Measurements from ENCODE around the gene SPAG16. TPM values are rescaled to one million over a fixed set of nuclear protein-coding genes. Genes with fewer than 3 reads are reported as not detected.

Gene SPAG16
- total and polyA plus RNA-seq, 2 of the 13 experiments (the other 11 are each of a cell fraction or from before 2014, with no cell fraction given), result 9.6 to 26.5 TPM

DNA sequence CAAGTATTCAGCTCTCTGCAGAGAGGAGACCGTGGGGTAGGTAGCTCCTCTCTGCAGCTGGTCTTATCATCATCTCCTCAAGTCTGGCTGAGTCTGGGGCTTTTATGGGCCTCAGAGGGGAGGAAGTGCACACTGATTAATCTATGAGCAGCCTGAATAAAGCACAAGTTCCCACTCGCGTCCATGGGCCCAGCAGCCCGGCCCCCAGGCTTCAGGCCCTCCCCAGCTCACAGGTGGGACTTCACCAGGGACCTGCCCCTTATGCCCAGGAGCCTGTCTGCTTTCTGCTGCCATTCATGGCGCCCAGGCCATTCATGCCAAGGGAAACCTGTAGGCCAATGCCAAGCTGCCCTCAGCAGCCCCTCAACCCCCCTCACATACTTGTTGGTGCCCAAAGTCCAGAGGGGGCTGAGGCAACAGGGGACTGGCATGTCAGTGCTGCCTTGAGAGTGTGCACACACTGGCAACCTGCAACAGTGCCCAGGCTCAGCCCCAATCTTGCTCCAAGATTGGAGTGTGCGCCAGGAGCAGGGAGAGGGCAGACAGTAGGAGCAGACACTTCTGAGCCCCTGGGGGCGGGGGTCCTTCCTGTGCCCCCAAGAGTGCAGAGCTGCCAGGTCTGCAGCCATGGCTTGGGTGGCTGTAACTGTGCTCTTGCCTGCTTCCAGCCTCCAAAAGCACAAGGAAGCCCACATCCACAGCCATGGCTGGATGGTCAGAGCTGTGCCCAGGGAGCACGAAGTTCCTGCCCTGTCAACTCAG lies 751.0 kb downstream of the SPAG16 start:
- WGBS (ENCODE audit: low lambda C conversion rate), result 15% methylated on average over 5 of the region's 8 CpGs
- no TSS peak for BruUV-seq (replicated peaks)
- intact Hi-C loops (cut with micrococcal nuclease; ENCODE audit: unreplicated experiment), result no loop called here
- H3K4me1 ChIP-seq (ENCODE audit: insufficient read depth, low read length), result no peaks in the 10 kb centered on the region
- no peak for FAIRE-seq
- peaks cover 15% of the 10 kb centered on the region for H3K9me3 ChIP-seq (ENCODE audit: low read length)
- DNase-seq (ENCODE audit: low spot score), result no peak
- ChIA-PET POLR2A (no interaction called here), CTCF (ENCODE audit: low intra/inter-chr PET ratio, low total read pairs) (no interaction called here)
- H3K4me2 ChIP-seq (ENCODE audit: low read depth, low read length), result no peak overlapping the region
- no peaks in the 10 kb centered on the region for H3K36me3 ChIP-seq (replicated peaks in 1 of 2; ENCODE audit: control insufficient read depth in 1 of 2, insufficient read depth in 2 of 2, low read length in 2 of 2)
- TF ChIP-seq KLF11 (CRISPR knock-in tag; IDR thresholded peaks at IDR 0.05) (no peak), TOE1 (CRISPR knock-in tag; IDR thresholded peaks at IDR 0.05) (no peak)
- ATAC-seq, result no peak; the same call in 1 of the 3 replicates
- H3K9ac ChIP-seq (ENCODE audit: insufficient read depth, low read depth, low read length), result no peak overlapping the region
- no peaks in the 10 kb centered on the region for H3K27me3 ChIP-seq (ENCODE audit: control insufficient read depth in 1 of 2, insufficient read depth in 2 of 2, low read length in 2 of 2)
- H3K27ac ChIP-seq (ENCODE audit: extremely low read length, insufficient read depth, low read length), result no peak overlapping the region
- no peak overlapping the region for H3K4me3 ChIP-seq (replicated peaks in 1 of 3; ENCODE audit: insufficient read depth in 1 of 3, low read depth in 2 of 3, low read length in 3 of 3)
- H4K20me1 ChIP-seq (ENCODE audit: insufficient read depth, low read length), result no peaks in the 10 kb centered on the region
- in situ Hi-C loops (cut with HindIII; ENCODE audit: extremely low pct_ligation_motif_present, low pct_unique_long_range_greater_than_20kb), result no loop called here
- no peaks in the 10 kb centered on the region for H3K79me2 ChIP-seq (ENCODE audit: insufficient read depth, low read length)
- H2AFZ ChIP-seq (ENCODE audit: low read length), result no peak overlapping the region

DNA sequence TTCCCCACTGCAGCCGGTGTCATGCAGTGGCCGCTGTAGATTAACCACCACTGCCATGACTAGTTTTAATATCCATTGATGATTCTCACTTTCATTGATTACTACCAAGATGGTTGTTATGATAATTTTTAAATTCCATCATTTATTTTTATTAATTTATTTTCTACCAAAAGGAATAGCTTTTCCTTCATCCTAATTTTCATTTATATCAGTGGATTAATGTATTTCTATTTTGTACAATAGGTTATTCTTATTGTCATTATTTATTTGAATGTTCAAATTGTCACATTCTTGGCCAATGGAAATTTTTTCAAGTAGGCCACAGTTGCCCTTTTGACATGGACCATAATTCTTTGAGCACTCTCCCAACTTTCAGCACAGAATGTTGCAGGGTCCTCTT lies 751.7 kb downstream of the SPAG16 start:
- DNase-seq (ENCODE audit: low spot score) (no peak), FAIRE-seq (no peak), ATAC-seq (no peak)
- Histone ChIP-seq H3K9ac (ENCODE audit: insufficient read depth, low read depth, low read length) (no peak overlapping the region), H2AFZ (ENCODE audit: low read length) (no peak overlapping the region), H3K4me1 (ENCODE audit: insufficient read depth, low read length) (no peaks in the 10 kb centered on the region), H3K27me3 (ENCODE audit: control insufficient read depth in 1 of 2, insufficient read depth in 2 of 2, low read length in 2 of 2) (no peaks in the 10 kb centered on the region), H3K79me2 (ENCODE audit: insufficient read depth, low read length) (no peaks in the 10 kb centered on the region), H3K4me3 (replicated peaks in 1 of 3; ENCODE audit: insufficient read depth in 1 of 3, low read depth in 2 of 3, low read length in 3 of 3) (no peak overlapping the region), H3K36me3 (replicated peaks in 1 of 2; ENCODE audit: control insufficient read depth in 1 of 2, insufficient read depth in 2 of 2, low read length in 2 of 2) (no peaks in the 10 kb centered on the region), H3K27ac (ENCODE audit: extremely low read length, insufficient read depth, low read length) (no peak overlapping the region), H3K4me2 (ENCODE audit: low read depth, low read length) (no peak overlapping the region), H3K9me3 (ENCODE audit: low read length) (peaks cover 19% of the 10 kb centered on the region), H4K20me1 (ENCODE audit: insufficient read depth, low read length) (no peaks in the 10 kb centered on the region)
- BruUV-seq (replicated peaks), result no TSS peak
- 58% methylated on average over 2 of the region's 2 CpGs for WGBS (ENCODE audit: low lambda C conversion rate)
- CTCF ChIA-PET (ENCODE audit: low intra/inter-chr PET ratio, low total read pairs), result no interaction called here
- intact Hi-C loops (cut with micrococcal nuclease; ENCODE audit: unreplicated experiment), result no loop called here
- in situ Hi-C loops (cut with HindIII; ENCODE audit: extremely low pct_ligation_motif_present, low pct_unique_long_range_greater_than_20kb), result no loop called here
- POLR2A ChIA-PET, result no interaction called here
- TF ChIP-seq SMAD3 (CRISPR knock-in tag; IDR thresholded peaks at IDR 0.05) (no peak), ZKSCAN1 (IDR thresholded peaks at IDR 0.05; ENCODE audit: low read length) (no peak), ZNF720 (CRISPR knock-in tag; IDR thresholded peaks at IDR 0.05) (no peak), PHB2 (IDR thresholded peaks at IDR 0.05; ENCODE audit: partially characterized antibody) (no peak), HNF1A (IDR thresholded peaks at IDR 0.05; ENCODE audit: low read depth) (no peak), HNF1A (CRISPR knock-in tag; IDR thresholded peaks at IDR 0.05; ENCODE audit: borderline replicate concordance) (no peak), HOXA9 (CRISPR knock-in tag; IDR thresholded peaks at IDR 0.05; ENCODE audit: borderline replicate concordance) (no peak), NFATC3 (CRISPR knock-in tag; IDR thresholded peaks at IDR 0.05) (no peak), ZNF780A (CRISPR knock-in tag; IDR thresholded peaks at IDR 0.05) (no peak), DNMT1 (CRISPR knock-in tag; IDR thresholded peaks at IDR 0.05) (no peak), ZFY (CRISPR knock-in tag; IDR thresholded peaks at IDR 0.05) (no peak), ZNF225 (CRISPR knock-in tag; IDR thresholded peaks at IDR 0.05) (no peak)
- TF ChIP-seq, protein P1, sequence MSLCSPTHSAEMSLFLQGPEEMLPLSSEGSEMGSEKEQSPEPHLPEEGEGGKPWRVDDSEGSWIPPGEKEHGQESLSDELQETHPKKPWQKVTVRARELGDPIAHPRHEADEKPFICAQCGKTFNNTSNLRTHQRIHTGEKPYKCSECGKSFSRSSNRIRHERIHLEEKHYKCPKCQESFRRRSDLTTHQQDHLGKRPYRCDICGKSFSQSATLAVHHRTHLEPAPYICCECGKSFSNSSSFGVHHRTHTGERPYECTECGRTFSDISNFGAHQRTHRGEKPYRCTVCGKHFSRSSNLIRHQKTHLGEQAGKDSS (CRISPR knock-in tag; IDR thresholded peaks at IDR 0.05; ENCODE audit: borderline replicate concordance, low read depth), result no peak
